Stimulated activated CD8-positive, alpha-beta memory T cell treated with anti-CD3 and anti-CD28 coated beads, Interleukin-2, amount 100 ng/mL, for 1 hour (primary cell): ENCODE data around the gene SECISBP2L.

Source experiments
- DNase-seq, 2 donors: peaks; one replicate each; pipeline ENCODE4 v3.0.0-alpha.2; 2020; ENCODE audit warnings: low read depth in 2 of 2

SECISBP2L gene

GRCh38 chr15:48966595-48967301 is 79.5 kb downstream of the SECISBP2L start:
- DNase-seq: peak in 1 of 2 donors; percentile 35

GRCh38 chr15:48965972-48966371 is 80.3 kb downstream of the SECISBP2L start:
- DNase-seq: no peak

- no peak for DNase-seq
Observed at GRCh38 chr15:48964898-48965297, 81.3 kb downstream of the SECISBP2L start.

GRCh38 chr15:48963524-48964113 is 82.6 kb downstream of the SECISBP2L start, which contains the start of gene SHC4:
SHC4 (minus strand) TSS chr15:48963919; CDS start chr15:48963015, 904 bp downstream.
- no peak for DNase-seq

GRCh38 chr15:48962662-48963523 is 83.4 kb downstream of the SECISBP2L start:
- no peak for DNase-seq

GRCh38 chr15:48955967-48956366 is 90.3 kb downstream of the SECISBP2L start:
- no peak for DNase-seq

GRCh38 chr15:48955370-48955769 is 90.9 kb downstream of the SECISBP2L start:
- DNase-seq: no peak

GRCh38 chr15:48954538-48954937 is 91.7 kb downstream of the SECISBP2L start:
- DNase-seq: no peak

- no peak for DNase-seq
Observed at GRCh38 chr15:48946840-48947187, 99.4 kb downstream of the SECISBP2L start.

GRCh38 chr15:48946074-48946839 is 100.0 kb downstream of the SECISBP2L start:
- DNase-seq: no peak

GRCh38 chr15:48945386-48945785 is 100.9 kb downstream of the SECISBP2L start:
- no peak for DNase-seq

- no peak for DNase-seq
Observed at GRCh38 chr15:48941904-48942303, 104.3 kb downstream of the SECISBP2L start.

- DNase-seq: no peak
Observed at GRCh38 chr15:48940508-48940907, 105.7 kb downstream of the SECISBP2L start.

GRCh38 chr15:48939648-48940047 is 106.6 kb downstream of the SECISBP2L start:
- no peak for DNase-seq
